Astrocyte of the cerebellum (primary cell): ENCODE measurements around the gene CGB8.
"Not testable (repeated sequence)": the region's sequence is repeated elsewhere in the genome, so short reads cannot be mapped to it uniquely, and the experiment has no call there.

Source experiments
- DNase-seq: peaks from one replicate; pipeline ENCODE4 v3.0.0-alpha.2; 2011; ENCODE audit warnings: low read depth
- H3K4me3 ChIP-seq: 2 replicates; pipeline ENCODE4 v1.5.1; 2011; ENCODE audit warnings: mild to moderate bottlenecking, low read depth, low read length, moderate library complexity
- CTCF ChIP-seq: IDR thresholded peaks from 2 replicates; pipeline ENCODE4 v1.5.1; 2012; ENCODE audit warnings: low read length, low read depth, moderate library complexity, mild to moderate bottlenecking; ENCODE audit errors: missing control alignments
- in situ Hi-C: cut with HindIII; loops from 2 replicates; pipeline ENCODE4 v1.10.0; 2017; ENCODE audit warnings: low sequenced_read_pairs

Gene CGB8

GRCh38 chr19:49085868-49086232 lies 36.9 kb upstream of the CGB8 start:
- H3K4me3 ChIP-seq: peak overlapping the region; percentile 99
- no peak for TF ChIP-seq CTCF
- in situ Hi-C loops: no loop called here
- DNase-seq: no peak

GRCh38 chr19:49085020-49085867 lies 36.3 kb upstream of the CGB8 start, which contains the start of gene SNRNP70:
SNRNP70 (plus strand) TSS chr19:49085451; CDS start chr19:49086415, 964 bp downstream.
- peak; percentile 98 for DNase-seq
- H3K4me3 ChIP-seq: peak within 1 kb of the TSS; percentile 99
- no peak for TF ChIP-seq CTCF
- in situ Hi-C loops: no loop called here

- no peak for TF ChIP-seq CTCF
- in situ Hi-C loops: no loop called here
- DNase-seq: no peak
- peak overlapping the region; percentile 99 for H3K4me3 ChIP-seq
These were observed 35.5 kb upstream of the CGB8 start for GRCh38 chr19:49084206-49085019.

- TF ChIP-seq CTCF: no peak
These were observed 32.4 kb upstream of the CGB8 start for GRCh38 chr19:49081273-49081672.

GRCh38 chr19:49080392-49080791 lies 31.5 kb upstream of the CGB8 start:
- in situ Hi-C loops: no loop called here
- DNase-seq: no peak
- no peak for TF ChIP-seq CTCF
- no peak overlapping the region for H3K4me3 ChIP-seq

More at GRCh38 chr19:49081273-49081672, 32.4 kb upstream of the CGB8 start:
- no peak overlapping the region for H3K4me3 ChIP-seq
- no peak for DNase-seq
- in situ Hi-C loops: no loop called here

GRCh38 chr19:49074869-49075268 lies 26.0 kb upstream of the CGB8 start:
- H3K4me3 ChIP-seq, DNase-seq, in situ Hi-C loops: not testable (repeated sequence)
- peak; percentile 66 for TF ChIP-seq CTCF
